KMS-11 (cell line): Measurements from ENCODE around the gene CARTPT.

Experiments used
- H2AFZ ChIP-seq: fragments of 200-600 bp; sonication (generic); 2 replicates; pipeline ENCODE4 v1.6.1; 2016; ENCODE audit warnings: antibody characterized with exemption, mixed run types, low read depth
- H3K27ac ChIP-seq: fragments of 200-600 bp; sonication (generic); 2 replicates; pipeline ENCODE4 v1.6.1; 2016; ENCODE audit warnings: mild to moderate bottlenecking, mixed run types
- H3K27me3 ChIP-seq: fragments of 200-600 bp; sonication (generic); 2 replicates; pipeline ENCODE4 v1.6.1; 2017; ENCODE audit warnings: mild to moderate bottlenecking, low read depth, mixed run types, moderate library complexity; ENCODE audit not compliant: insufficient read depth
- H3K36me3 ChIP-seq: fragments of 200-600 bp; sonication (generic); 2 replicates; pipeline ENCODE4 v1.6.1; 2017; ENCODE audit warnings: mild to moderate bottlenecking, mixed run types; ENCODE audit not compliant: insufficient read depth
- H3K4me1 ChIP-seq: fragments of 200-600 bp; sonication (generic); 2 replicates; pipeline ENCODE4 v1.6.1; 2016; ENCODE audit warnings: mild to moderate bottlenecking, low read depth, mixed run types; ENCODE audit not compliant: poor library complexity, severe bottlenecking
- H3K4me2 ChIP-seq: fragments of 200-600 bp; sonication (generic); 2 replicates; pipeline ENCODE4 v1.7.0; 2016; ENCODE audit warnings: mild to moderate bottlenecking, mixed run types
- H3K4me3 ChIP-seq: fragments of 200-600 bp; sonication (generic); IDR thresholded peaks from 2 replicates; pipeline ENCODE4 v1.6.1; 2017; ENCODE audit warnings: low read depth, low read length, mixed read lengths; ENCODE audit not compliant: insufficient read depth
- H3K79me2 ChIP-seq: fragments of 200-600 bp; sonication (generic); 2 replicates; pipeline ENCODE4 v1.6.1; 2016; ENCODE audit warnings: low read depth, mixed run types; ENCODE audit not compliant: insufficient read depth
- H3K9ac ChIP-seq: fragments of 200-600 bp; sonication (generic); 2 replicates; pipeline ENCODE4 v1.6.1; 2016; ENCODE audit warnings: mild to moderate bottlenecking, mixed run types
- H4K20me1 ChIP-seq: fragments of 200-600 bp; sonication (generic); 2 replicates; pipeline ENCODE4 v1.6.1; 2016; ENCODE audit warnings: mild to moderate bottlenecking, mixed run types; ENCODE audit not compliant: insufficient read depth
- TF ChIP-seq, protein P1 (sequence below): fragments of 200-600 bp; sonication (generic); conservative IDR thresholded peaks from 2 replicates; pipeline ENCODE4 v1.6.1; 2017; ENCODE audit warnings: low read depth, mild to moderate bottlenecking, antibody characterized with exemption, low read length, moderate library complexity, mixed read lengths

CARTPT gene

DNA sequence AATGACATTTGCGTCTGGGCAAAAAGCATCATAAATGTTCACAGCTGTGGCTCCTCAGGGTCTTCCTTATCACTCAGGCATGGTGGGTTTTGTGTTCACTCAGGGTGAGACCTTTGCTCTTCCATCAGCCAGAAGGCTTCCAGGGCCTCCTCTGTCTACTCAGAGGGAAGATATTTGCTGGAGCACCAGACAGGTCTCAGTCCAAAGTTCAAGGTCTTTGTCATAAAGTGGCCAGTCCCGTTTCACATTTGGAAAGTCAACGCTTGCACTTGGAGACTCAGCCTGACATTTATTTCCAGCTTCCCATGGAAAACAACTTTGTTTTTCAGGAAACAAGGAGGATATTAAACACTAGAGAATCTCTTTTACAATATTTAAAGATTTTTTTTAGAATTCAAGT, 12.2 kb upstream of the CARTPT start:
- no peaks in the 10 kb centered on the region for H3K4me1 ChIP-seq
- H3K36me3 ChIP-seq, result no peaks in the 10 kb centered on the region
- no peak overlapping the region for H3K27ac ChIP-seq
- TF ChIP-seq, protein P1, sequence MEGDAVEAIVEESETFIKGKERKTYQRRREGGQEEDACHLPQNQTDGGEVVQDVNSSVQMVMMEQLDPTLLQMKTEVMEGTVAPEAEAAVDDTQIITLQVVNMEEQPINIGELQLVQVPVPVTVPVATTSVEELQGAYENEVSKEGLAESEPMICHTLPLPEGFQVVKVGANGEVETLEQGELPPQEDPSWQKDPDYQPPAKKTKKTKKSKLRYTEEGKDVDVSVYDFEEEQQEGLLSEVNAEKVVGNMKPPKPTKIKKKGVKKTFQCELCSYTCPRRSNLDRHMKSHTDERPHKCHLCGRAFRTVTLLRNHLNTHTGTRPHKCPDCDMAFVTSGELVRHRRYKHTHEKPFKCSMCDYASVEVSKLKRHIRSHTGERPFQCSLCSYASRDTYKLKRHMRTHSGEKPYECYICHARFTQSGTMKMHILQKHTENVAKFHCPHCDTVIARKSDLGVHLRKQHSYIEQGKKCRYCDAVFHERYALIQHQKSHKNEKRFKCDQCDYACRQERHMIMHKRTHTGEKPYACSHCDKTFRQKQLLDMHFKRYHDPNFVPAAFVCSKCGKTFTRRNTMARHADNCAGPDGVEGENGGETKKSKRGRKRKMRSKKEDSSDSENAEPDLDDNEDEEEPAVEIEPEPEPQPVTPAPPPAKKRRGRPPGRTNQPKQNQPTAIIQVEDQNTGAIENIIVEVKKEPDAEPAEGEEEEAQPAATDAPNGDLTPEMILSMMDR, result no peak
- no peaks in the 10 kb centered on the region for H3K27me3 ChIP-seq
- H3K9ac ChIP-seq, result no peak overlapping the region
- H3K4me2 ChIP-seq, result no peak overlapping the region
- no peaks in the 10 kb centered on the region for H4K20me1 ChIP-seq
- H2AFZ ChIP-seq, result no peak overlapping the region
- H3K4me3 ChIP-seq, result no peak overlapping the region
- H3K79me2 ChIP-seq, result no peaks in the 10 kb centered on the region

GRCh38 chr5:71711610-71712009, 7.5 kb upstream of the CARTPT start:
- Histone ChIP-seq H3K4me3 (no peak overlapping the region), H3K27me3 (no peaks in the 10 kb centered on the region), H2AFZ (no peak overlapping the region), H3K27ac (no peak overlapping the region), H3K9ac (no peak overlapping the region), H3K4me1 (no peaks in the 10 kb centered on the region), H3K4me2 (no peak overlapping the region), H3K36me3 (no peaks in the 10 kb centered on the region), H3K79me2 (no peaks in the 10 kb centered on the region), H4K20me1 (no peaks in the 10 kb centered on the region)
- TF ChIP-seq, protein P1, result no peak

- Histone ChIP-seq H3K79me2 (no peaks in the 10 kb centered on the region), H3K4me2 (no peak overlapping the region), H2AFZ (no peak overlapping the region), H3K36me3 (no peaks in the 10 kb centered on the region), H3K4me1 (no peaks in the 10 kb centered on the region), H3K4me3 (no peak overlapping the region), H4K20me1 (no peaks in the 10 kb centered on the region), H3K27ac (no peak overlapping the region), H3K9ac (no peak overlapping the region), H3K27me3 (no peaks in the 10 kb centered on the region)
- TF ChIP-seq, protein P1, result no peak
Measured at GRCh38 chr5:71714911-71715310, 4.2 kb upstream of the CARTPT start.

DNA sequence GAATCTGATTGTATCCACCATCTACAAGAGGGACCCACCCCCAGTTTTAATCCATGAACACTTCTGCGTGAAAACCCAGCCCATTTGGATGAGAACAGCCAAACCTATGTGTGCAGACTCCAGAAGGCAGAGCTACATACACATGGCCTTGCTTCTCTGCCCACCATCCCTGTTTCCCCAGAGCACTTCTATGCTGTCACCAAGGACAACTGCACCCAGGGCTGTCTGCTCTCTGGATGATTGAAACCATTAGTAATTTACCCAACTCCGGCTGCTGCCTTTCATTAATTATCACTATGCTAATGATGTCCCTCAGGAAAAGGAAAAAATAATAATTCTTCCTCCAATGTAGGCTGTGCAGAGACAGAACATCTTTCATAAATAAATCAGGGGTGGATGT, 8.9 kb downstream of the CARTPT start:
- H3K4me1 ChIP-seq, result peaks cover 4% of the 10 kb centered on the region
- no peak overlapping the region for H3K9ac ChIP-seq
- no peak overlapping the region for H2AFZ ChIP-seq
- no peak overlapping the region for H3K27ac ChIP-seq
- no peak overlapping the region for H3K4me2 ChIP-seq
- H3K36me3 ChIP-seq, result no peaks in the 10 kb centered on the region
- TF ChIP-seq, protein P1, result no peak
- H3K4me3 ChIP-seq, result no peak overlapping the region
- H3K27me3 ChIP-seq, result no peaks in the 10 kb centered on the region
- H3K79me2 ChIP-seq, result no peaks in the 10 kb centered on the region
- H4K20me1 ChIP-seq, result no peaks in the 10 kb centered on the region

- Histone ChIP-seq H3K4me2 (no peak overlapping the region), H2AFZ (no peak overlapping the region), H3K36me3 (no peaks in the 10 kb centered on the region), H3K4me1 (peaks cover 4% of the 10 kb centered on the region), H3K27me3 (no peaks in the 10 kb centered on the region), H3K27ac (no peak overlapping the region), H4K20me1 (no peaks in the 10 kb centered on the region), H3K4me3 (no peak overlapping the region), H3K79me2 (no peaks in the 10 kb centered on the region), H3K9ac (no peak overlapping the region)
- TF ChIP-seq, protein P1, result no peak
Measured at GRCh38 chr5:71731015-71731414, 11.9 kb downstream of the CARTPT start.
